HCT116 (cell line): Measurements from ENCODE around the gene ATP5PO.

Experiments used
- ATF3 ChIP-seq: IDR thresholded peaks from 2 replicates; pipeline ENCODE4 v1.6.1; 2012
- CTCF ChIP-seq, 3 experiments: fragments of 200-600 bp in 1 of 3; sonication (generic) in 1 of 3; IDR thresholded peaks in 2 of 3; conservative IDR thresholded peaks in 1 of 3; 2 replicates each; pipeline ENCODE4 v1.5.1; 2012 to 2017; ENCODE audit warnings: low read depth in 2 of 3, low read length in 2 of 3, antibody characterized with exemption in 1 of 3, borderline replicate concordance in 1 of 3, control low read depth in 1 of 3, mild to moderate bottlenecking in 1 of 3, mixed read lengths in 1 of 3, mixed run types in 1 of 3, moderate library complexity in 1 of 3; ENCODE audit not compliant: insufficient read depth in 1 of 3
- EGR1 ChIP-seq: IDR thresholded peaks from 2 replicates; pipeline ENCODE4 v1.6.1; 2012; ENCODE audit warnings: low read depth
- EZH2phosphoT487 ChIP-seq: fragments of 200-600 bp; IDR thresholded peaks from 2 replicates; pipeline ENCODE4 v1.6.1; 2018; ENCODE audit warnings: antibody characterized with exemption, borderline replicate concordance
- FOSL1 ChIP-seq: IDR thresholded peaks from 2 replicates; pipeline ENCODE4 v1.6.1; 2012; ENCODE audit warnings: low read depth
- MAX ChIP-seq: IDR thresholded peaks from 2 replicates; pipeline ENCODE4 v1.6.1; 2012
- POLR2A ChIP-seq: IDR thresholded peaks from 2 replicates; pipeline ENCODE4 v1.7.0; 2011; ENCODE audit warnings: borderline replicate concordance; ENCODE audit not compliant: insufficient read depth, insufficient read length; ENCODE audit errors: extremely low read depth
- POLR2AphosphoS5 ChIP-seq: IDR thresholded peaks from 2 replicates; pipeline ENCODE4 v1.6.1; 2011; ENCODE audit warnings: mild to moderate bottlenecking, low read depth, low read length, moderate library complexity
- RAD21 ChIP-seq: IDR thresholded peaks from 2 replicates; pipeline ENCODE4 v1.6.1; 2012; ENCODE audit warnings: low read depth, mild to moderate bottlenecking
- REST ChIP-seq: IDR thresholded peaks from 2 replicates; pipeline ENCODE4 v1.6.1; 2012; ENCODE audit warnings: low read depth
- SP1 ChIP-seq: IDR thresholded peaks from 2 replicates; pipeline ENCODE4 v1.6.1; 2012; ENCODE audit warnings: low read depth
- SRF ChIP-seq: IDR thresholded peaks from 2 replicates; pipeline ENCODE4 v1.6.1; 2012; ENCODE audit warnings: low read depth
- TCF7L2 ChIP-seq: IDR thresholded peaks from 2 replicates; pipeline ENCODE4 v1.7.0; 2011; ENCODE audit warnings: borderline replicate concordance, inconsistent platforms; ENCODE audit not compliant: insufficient read depth, insufficient read length; ENCODE audit errors: extremely low read depth
- YY1 ChIP-seq: IDR thresholded peaks from 2 replicates; pipeline ENCODE4 v1.6.1; 2011; ENCODE audit warnings: low read length, low read depth, moderate library complexity, mild to moderate bottlenecking; ENCODE audit not compliant: insufficient replicate concordance; ENCODE audit errors: extremely low read depth

GRCh38 chr21:33883118-33883517 lies 32.5 kb downstream of the ATP5PO start:
- no peak for TF ChIP-seq CTCF (IDR thresholded peaks at IDR 0.05 in 2 of 3, conservative IDR thresholded peaks at IDR 0.05 in 1 of 3; ENCODE audit: borderline replicate concordance in 1 of 3, insufficient read depth in 1 of 3, low read depth in 2 of 3, low read length in 2 of 3)
- TF ChIP-seq SRF = no peak
- no peak for TF ChIP-seq POLR2A
- no peak for TF ChIP-seq EZH2phosphoT487
- no peak for TF ChIP-seq EGR1
- TF ChIP-seq YY1 = no peak
- TF ChIP-seq POLR2AphosphoS5 = no peak
- no peak for TF ChIP-seq FOSL1
- TF ChIP-seq ATF3 = no peak
- TF ChIP-seq MAX = no peak
- no peak for TF ChIP-seq SP1
- no peak for TF ChIP-seq REST
- no peak for TF ChIP-seq TCF7L2
- no peak for TF ChIP-seq RAD21
